ENCODE results near the gene TMEM178A.

GRCh38 chr2:39703181-39703872 lies 37.6 kb downstream of the TMEM178A start:
- TF ChIP-seq POLR2A (IDR thresholded peaks at IDR 0.05) (no peak), CTCF (IDR thresholded peaks at IDR 0.05) (no peak), EP300 (IDR thresholded peaks at IDR 0.05) (no peak)
